Measurements from ENCODE around the gene SPTBN1. TPM values are rescaled to one million over a fixed set of nuclear protein-coding genes. Genes with fewer than 3 reads are reported as not detected.

The SPTBN1 gene
- total and polyA plus RNA-seq, 2 experiments from 2014 or later: 58.1 to 204 TPM

DNA sequence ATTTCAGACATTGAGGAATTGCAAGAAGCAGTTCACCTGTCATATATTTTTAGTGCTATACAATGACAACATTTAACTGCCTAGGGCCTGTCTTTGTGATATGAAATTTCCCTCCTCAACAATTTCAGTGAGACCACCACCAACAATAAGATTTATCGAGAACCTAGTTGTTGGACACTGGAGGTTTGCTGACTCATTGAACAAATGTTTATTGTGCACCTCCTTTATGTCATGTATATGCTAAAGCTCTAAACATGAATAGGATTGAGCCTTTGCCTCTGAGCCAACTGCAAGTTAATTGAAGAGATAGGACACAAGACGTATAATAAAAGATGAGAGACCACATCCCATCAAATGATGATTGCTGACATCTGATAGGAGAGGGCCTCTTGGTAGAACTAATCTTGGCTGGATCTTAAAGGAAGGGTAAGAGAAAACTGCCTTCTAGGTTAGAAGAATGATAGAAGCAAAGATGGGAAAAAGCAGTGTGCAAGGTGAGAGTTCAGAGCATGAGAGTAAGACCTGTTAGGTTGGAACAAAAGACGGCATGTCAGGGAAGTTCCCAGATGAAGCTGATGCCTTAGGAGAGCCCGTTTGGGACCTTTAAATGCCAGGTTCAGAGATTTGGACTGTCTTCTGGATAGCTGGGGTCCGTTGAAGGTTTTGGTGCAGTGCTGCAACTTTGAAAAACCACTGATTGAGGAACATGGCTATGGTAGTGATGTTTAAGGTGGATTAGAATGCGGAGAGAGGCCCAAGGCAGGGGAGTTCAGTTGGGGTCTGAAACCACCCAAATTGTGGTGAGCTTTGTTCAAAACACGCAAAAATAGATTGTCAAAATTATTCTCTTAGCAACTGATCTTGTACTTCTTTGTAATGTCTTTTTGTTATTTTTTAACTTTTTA lies 134.3 kb downstream of the SPTBN1 start:
- H3K27ac Mint-ChIP-seq: peak overlapping the region; percentile 43
- no peaks in the 10 kb centered on the region; the same call in 1 of the 2 replicates for H3K9me2 ChIP-seq (ENCODE audit: insufficient read depth)
- ATAC-seq (no peak), DNase-seq (ENCODE audit: low spot score) (no peak)
- no peak for TF ChIP-seq EZH2 (IDR thresholded peaks at IDR 0.05; ENCODE audit: low read depth, unreplicated experiment)
- no peak for TF ChIP-seq ZNF114 (CRISPR knock-in tag; IDR thresholded peaks at IDR 0.05)
- TF ChIP-seq STAT1 (IDR thresholded peaks at IDR 0.05; ENCODE audit: unreplicated experiment): no peak
- TF ChIP-seq, protein P1, sequence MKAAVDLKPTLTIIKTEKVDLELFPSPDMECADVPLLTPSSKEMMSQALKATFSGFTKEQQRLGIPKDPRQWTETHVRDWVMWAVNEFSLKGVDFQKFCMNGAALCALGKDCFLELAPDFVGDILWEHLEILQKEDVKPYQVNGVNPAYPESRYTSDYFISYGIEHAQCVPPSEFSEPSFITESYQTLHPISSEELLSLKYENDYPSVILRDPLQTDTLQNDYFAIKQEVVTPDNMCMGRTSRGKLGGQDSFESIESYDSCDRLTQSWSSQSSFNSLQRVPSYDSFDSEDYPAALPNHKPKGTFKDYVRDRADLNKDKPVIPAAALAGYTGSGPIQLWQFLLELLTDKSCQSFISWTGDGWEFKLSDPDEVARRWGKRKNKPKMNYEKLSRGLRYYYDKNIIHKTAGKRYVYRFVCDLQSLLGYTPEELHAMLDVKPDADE (IDR thresholded peaks at IDR 0.05): no peak
- TF ChIP-seq NANOG (IDR thresholded peaks at IDR 0.05; ENCODE audit: borderline replicate concordance): no peak
- no peak for TF ChIP-seq JUNB (IDR thresholded peaks at IDR 0.05; ENCODE audit: unreplicated experiment)
- no peak for TF ChIP-seq POLR2AphosphoS5 (IDR thresholded peaks at IDR 0.05; ENCODE audit: low read depth)
- no peak for TF ChIP-seq EZH2phosphoT487 (IDR thresholded peaks at IDR 0.05; ENCODE audit: unreplicated experiment)
- TF ChIP-seq ZNF331 (CRISPR knock-in tag; IDR thresholded peaks at IDR 0.05; ENCODE audit: low read depth): no peak
- no peak for TF ChIP-seq CREB1 (CRISPR knock-in tag; IDR thresholded peaks at IDR 0.05; ENCODE audit: low read depth)
- TF ChIP-seq, protein P2, sequence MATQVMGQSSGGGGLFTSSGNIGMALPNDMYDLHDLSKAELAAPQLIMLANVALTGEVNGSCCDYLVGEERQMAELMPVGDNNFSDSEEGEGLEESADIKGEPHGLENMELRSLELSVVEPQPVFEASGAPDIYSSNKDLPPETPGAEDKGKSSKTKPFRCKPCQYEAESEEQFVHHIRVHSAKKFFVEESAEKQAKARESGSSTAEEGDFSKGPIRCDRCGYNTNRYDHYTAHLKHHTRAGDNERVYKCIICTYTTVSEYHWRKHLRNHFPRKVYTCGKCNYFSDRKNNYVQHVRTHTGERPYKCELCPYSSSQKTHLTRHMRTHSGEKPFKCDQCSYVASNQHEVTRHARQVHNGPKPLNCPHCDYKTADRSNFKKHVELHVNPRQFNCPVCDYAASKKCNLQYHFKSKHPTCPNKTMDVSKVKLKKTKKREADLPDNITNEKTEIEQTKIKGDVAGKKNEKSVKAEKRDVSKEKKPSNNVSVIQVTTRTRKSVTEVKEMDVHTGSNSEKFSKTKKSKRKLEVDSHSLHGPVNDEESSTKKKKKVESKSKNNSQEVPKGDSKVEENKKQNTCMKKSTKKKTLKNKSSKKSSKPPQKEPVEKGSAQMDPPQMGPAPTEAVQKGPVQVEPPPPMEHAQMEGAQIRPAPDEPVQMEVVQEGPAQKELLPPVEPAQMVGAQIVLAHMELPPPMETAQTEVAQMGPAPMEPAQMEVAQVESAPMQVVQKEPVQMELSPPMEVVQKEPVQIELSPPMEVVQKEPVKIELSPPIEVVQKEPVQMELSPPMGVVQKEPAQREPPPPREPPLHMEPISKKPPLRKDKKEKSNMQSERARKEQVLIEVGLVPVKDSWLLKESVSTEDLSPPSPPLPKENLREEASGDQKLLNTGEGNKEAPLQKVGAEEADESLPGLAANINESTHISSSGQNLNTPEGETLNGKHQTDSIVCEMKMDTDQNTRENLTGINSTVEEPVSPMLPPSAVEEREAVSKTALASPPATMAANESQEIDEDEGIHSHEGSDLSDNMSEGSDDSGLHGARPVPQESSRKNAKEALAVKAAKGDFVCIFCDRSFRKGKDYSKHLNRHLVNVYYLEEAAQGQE (IDR thresholded peaks at IDR 0.05; ENCODE audit: unreplicated experiment): no peak
- TF ChIP-seq ZNF462 (CRISPR knock-in tag; IDR thresholded peaks at IDR 0.05): no peak
- TF ChIP-seq CTCF (conservative IDR thresholded peaks at IDR 0.05; ENCODE audit: low read depth in 2 of 2): no peak
- peaks cover 36% of the 10 kb centered on the region for H3K4me1 ChIP-seq (ENCODE audit: insufficient read depth)
- H3K27ac ChIP-seq (ENCODE audit: low read depth): no peak overlapping the region
- peaks cover 44% of the 10 kb centered on the region for H3K4me1 Mint-ChIP-seq
- peaks cover 100% of the 10 kb centered on the region for H3K79me2 ChIP-seq (replicated peaks; ENCODE audit: insufficient read depth)
- H4K20me1 ChIP-seq (replicated peaks; ENCODE audit: insufficient read depth): peaks cover 66% of the 10 kb centered on the region
- H3K4me2 ChIP-seq: 0 out of 2 replicates have a peak overlapping the region, but pooled peaks have one; percentile 31
- H3K4me3 Mint-ChIP-seq: no peak overlapping the region
- peaks cover 12% of the 10 kb centered on the region for H3K27me3 Mint-ChIP-seq (ENCODE audit: insufficient read depth, low read depth, poor library complexity)
- no peaks in the 10 kb centered on the region for H3K27me3 ChIP-seq (ENCODE audit: insufficient read depth)
- H3K4me3 ChIP-seq: no peak overlapping the region
- H3F3A ChIP-seq (replicated peaks; ENCODE audit: low read depth): no peaks in the 10 kb centered on the region
- no peaks in the 10 kb centered on the region for H3K9me3 Mint-ChIP-seq
- no peak overlapping the region for H2AFZ ChIP-seq
- H3K36me3 Mint-ChIP-seq (ENCODE audit: low read depth): no peaks in the 10 kb centered on the region
- no peaks in the 10 kb centered on the region for H3K36me3 ChIP-seq (ENCODE audit: insufficient read depth)

Measured in GM23338 (cell line).